IPS-18a (cell line): Measurements from ENCODE around the gene C3orf22.

Experiments
- H3K27ac ChIP-seq: one replicate; pipeline ENCODE4 v1.5.1; 2013; ENCODE audit warnings: low read length
- H3K27me3 ChIP-seq: one replicate; pipeline ENCODE4 v1.6.1; 2013; ENCODE audit warnings: mild to moderate bottlenecking, low read length; ENCODE audit not compliant: control insufficient read depth, insufficient read depth
- H3K36me3 ChIP-seq: one replicate; pipeline ENCODE4 v1.6.1; 2013; ENCODE audit warnings: low read depth, low read length; ENCODE audit not compliant: control insufficient read depth
- H3K4me1 ChIP-seq: one replicate; pipeline ENCODE4 v1.6.1; 2013; ENCODE audit warnings: low read depth, low read length; ENCODE audit not compliant: control insufficient read depth
- H3K4me3 ChIP-seq: one replicate; pipeline ENCODE4 v1.5.1; 2013; ENCODE audit warnings: low read length
- H3K9ac ChIP-seq: one replicate; pipeline ENCODE4 v1.6.1; 2013; ENCODE audit warnings: mild to moderate bottlenecking, low read length, moderate library complexity
- H3K9me3 ChIP-seq: one replicate; pipeline ENCODE4 v1.6.1; 2013; ENCODE audit warnings: low read depth, low read length; ENCODE audit not compliant: control insufficient read depth

The C3orf22 gene

GRCh38 chr3:126573492-126574117 lies 14.9 kb upstream of the C3orf22 start:
- H3K9me3 ChIP-seq: no peaks in the 10 kb centered on the region
- H3K36me3 ChIP-seq: no peaks in the 10 kb centered on the region
- H3K27me3 ChIP-seq: no peaks in the 10 kb centered on the region
- H3K9ac ChIP-seq: no peak overlapping the region
- H3K27ac ChIP-seq: no peak overlapping the region
- no peak overlapping the region for H3K4me3 ChIP-seq
- no peaks in the 10 kb centered on the region for H3K4me1 ChIP-seq

DNA sequence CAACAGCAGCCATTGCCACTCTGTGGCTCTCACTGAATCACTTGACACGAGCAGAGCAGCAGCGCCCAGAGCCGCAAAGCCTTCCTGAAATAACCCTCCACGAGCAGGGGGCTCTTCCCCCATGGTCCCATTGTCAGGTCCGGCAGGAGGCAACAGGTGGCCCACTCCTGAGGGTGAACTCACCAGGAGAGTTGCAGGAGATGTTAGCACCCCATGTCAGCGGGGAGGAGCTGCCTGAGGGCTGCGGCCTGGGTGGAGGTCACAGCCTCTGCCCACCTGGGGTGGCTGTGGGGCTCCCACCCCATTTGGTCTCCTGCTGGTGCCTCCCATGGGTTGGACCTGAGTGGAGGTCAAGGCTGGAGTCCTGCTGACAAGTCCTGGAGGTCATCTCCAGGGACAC lies 12.3 kb upstream of the C3orf22 start:
- Histone ChIP-seq H3K9me3 (no peaks in the 10 kb centered on the region), H3K9ac (no peak overlapping the region), H3K4me1 (no peaks in the 10 kb centered on the region), H3K4me3 (no peak overlapping the region), H3K27ac (no peak overlapping the region), H3K27me3 (no peaks in the 10 kb centered on the region), H3K36me3 (no peaks in the 10 kb centered on the region)

DNA sequence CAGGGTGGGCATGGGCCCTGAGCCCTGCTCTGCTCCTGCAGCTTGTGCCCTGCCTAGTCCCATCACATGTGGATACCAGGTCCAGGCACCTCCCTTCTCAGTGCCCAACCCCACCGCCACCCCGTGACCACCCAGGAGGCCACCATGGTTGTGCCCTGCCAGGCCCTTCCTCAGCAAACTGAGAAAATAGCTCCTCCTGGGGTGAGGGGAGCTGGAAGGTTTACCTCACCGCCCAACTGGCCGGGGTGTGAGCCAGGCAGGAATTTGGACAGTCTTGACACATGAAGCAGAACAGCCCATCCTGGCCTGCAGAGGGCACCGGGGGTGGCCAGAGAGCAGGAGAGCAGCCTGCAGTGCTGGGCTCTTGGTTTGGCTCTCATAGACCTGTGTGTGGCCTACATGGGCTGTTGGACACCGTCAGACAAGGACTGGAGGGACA lies 11.4 kb upstream of the C3orf22 start:
- no peak overlapping the region for H3K9ac ChIP-seq
- no peak overlapping the region for H3K4me3 ChIP-seq
- H3K4me1 ChIP-seq: no peaks in the 10 kb centered on the region
- H3K27ac ChIP-seq: no peak overlapping the region
- H3K36me3 ChIP-seq: no peaks in the 10 kb centered on the region
- no peaks in the 10 kb centered on the region for H3K27me3 ChIP-seq
- no peaks in the 10 kb centered on the region for H3K9me3 ChIP-seq

- Histone ChIP-seq H3K4me1 (no peaks in the 10 kb centered on the region), H3K4me3 (no peak overlapping the region), H3K9me3 (no peaks in the 10 kb centered on the region), H3K27ac (no peak overlapping the region), H3K36me3 (no peaks in the 10 kb centered on the region), H3K9ac (no peak overlapping the region), H3K27me3 (no peaks in the 10 kb centered on the region)
Observed at GRCh38 chr3:126569390-126569975, 10.8 kb upstream of the C3orf22 start.

DNA sequence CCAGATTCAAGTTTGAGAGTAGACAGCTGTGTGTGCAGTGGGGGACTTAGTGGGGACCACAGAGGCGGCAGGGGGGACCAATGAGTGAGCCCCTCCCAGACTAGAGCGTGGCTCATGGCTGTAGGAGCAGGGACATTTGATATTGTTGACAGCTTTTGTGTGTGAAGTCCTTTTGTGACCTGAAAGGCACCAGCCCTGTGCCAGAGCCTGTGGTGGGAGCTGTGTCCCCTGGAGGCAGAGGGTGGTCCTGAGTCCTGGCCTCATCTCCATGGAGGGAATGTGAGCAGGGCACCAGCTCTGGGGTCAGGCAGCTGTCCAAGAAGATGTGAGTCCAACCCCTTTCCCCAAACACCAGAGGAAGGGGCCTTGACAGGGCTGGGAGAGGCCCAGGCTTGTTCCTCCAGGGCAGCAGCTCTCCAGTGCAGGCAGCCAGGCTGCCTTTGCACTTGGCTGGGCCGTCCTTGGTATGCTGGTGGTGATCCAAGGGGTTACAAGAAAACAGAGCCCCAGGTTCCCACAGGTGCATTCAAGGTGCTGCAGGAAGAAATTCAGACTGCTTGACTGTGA lies 10.1 kb upstream of the C3orf22 start:
- Histone ChIP-seq H3K27ac (no peak overlapping the region), H3K4me1 (no peaks in the 10 kb centered on the region), H3K4me3 (no peak overlapping the region), H3K9ac (no peak overlapping the region), H3K27me3 (no peaks in the 10 kb centered on the region), H3K36me3 (no peaks in the 10 kb centered on the region), H3K9me3 (no peaks in the 10 kb centered on the region)

DNA sequence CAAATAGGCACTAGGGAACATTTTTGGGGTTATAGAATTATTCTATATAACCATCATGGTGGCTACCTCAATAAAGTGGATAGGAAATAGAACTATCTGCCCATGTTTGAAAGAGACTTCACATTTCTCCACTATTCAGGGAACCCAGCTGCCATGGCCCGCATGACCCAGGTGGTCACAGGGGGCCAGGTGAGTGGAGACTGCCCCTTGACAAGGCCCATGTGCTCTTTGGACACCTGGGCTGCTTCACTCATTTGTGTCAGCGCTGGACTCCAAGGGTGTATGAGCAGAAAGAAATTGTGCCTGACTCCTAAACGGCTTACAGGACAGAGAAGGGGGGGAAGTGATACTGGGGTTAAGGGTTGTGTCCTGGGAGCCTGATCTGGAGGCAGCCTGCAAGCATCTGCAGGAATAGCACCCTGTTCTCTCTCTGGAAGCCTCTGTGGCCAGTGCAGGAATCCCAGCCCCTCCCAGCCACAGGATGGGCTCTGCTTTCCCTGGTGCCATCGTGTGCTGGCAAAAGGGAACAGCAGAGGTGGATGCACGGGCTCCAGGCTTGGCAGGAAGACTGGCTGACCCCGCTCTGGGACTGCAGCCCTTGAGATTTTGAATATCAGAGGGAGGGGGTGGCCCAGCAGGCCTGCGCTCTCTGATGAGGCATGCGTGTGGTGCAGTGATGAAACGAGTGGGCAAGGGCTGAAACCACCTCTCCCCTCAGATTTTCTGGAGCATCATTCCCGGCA lies 9.1 kb upstream of the C3orf22 start:
- Histone ChIP-seq H3K27ac (no peak overlapping the region), H3K36me3 (no peaks in the 10 kb centered on the region), H3K4me1 (no peaks in the 10 kb centered on the region), H3K9me3 (no peaks in the 10 kb centered on the region), H3K27me3 (no peaks in the 10 kb centered on the region), H3K4me3 (no peak overlapping the region), H3K9ac (no peak overlapping the region)

GRCh38 chr3:126562737-126563276 lies 4.1 kb upstream of the C3orf22 start:
- Histone ChIP-seq H3K27ac (no peak overlapping the region), H3K9ac (no peak overlapping the region), H3K27me3 (no peaks in the 10 kb centered on the region), H3K4me1 (no peaks in the 10 kb centered on the region), H3K4me3 (no peak overlapping the region), H3K36me3 (no peaks in the 10 kb centered on the region), H3K9me3 (no peaks in the 10 kb centered on the region)

DNA sequence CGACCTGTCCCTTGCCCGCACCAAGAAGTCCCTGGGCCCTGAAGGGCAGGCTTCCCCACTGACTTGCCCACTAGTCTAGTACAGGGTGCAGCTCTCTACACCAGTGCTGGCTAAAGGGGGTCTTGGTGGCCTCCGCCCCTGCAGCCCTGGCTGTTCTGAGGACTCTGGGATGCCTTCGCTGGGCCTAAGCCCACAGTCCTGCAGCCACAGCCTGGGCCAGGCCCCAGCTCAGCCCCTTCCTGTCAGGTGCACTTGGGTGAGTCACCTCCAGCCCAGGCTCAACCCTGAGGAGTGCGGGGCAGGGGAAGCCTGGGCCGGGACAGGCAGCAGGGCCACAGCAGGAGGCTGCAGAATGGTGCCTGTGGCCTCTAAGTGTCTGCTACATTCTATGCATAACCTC lies 971 bp downstream of the C3orf22 start:
- H3K4me3 ChIP-seq: no peak overlapping the region
- H3K9ac ChIP-seq: no peak overlapping the region
- H3K4me1 ChIP-seq: no peaks in the 10 kb centered on the region
- no peaks in the 10 kb centered on the region for H3K36me3 ChIP-seq
- no peaks in the 10 kb centered on the region for H3K9me3 ChIP-seq
- H3K27me3 ChIP-seq: no peaks in the 10 kb centered on the region
- no peak overlapping the region for H3K27ac ChIP-seq

DNA sequence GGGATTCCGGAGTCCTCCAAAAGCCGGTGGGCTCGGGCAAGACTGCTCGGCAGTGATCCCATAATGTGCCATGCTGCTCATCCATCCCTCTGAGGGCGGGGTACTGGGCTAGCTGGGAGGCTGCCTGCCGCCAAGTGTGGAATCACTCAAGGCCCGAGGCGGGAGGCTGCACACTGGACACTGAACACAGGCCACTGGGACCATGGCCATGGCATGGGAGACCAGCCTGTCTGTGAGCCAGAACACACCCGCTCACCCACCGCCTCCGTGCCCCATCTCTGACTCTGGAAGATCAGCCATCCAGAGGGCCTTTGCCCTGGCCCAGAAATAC lies 1.4 kb downstream of the C3orf22 start:
- Histone ChIP-seq H3K36me3 (no peaks in the 10 kb centered on the region), H3K4me3 (no peak overlapping the region), H3K27me3 (no peaks in the 10 kb centered on the region), H3K27ac (no peak overlapping the region), H3K4me1 (no peaks in the 10 kb centered on the region), H3K9me3 (no peaks in the 10 kb centered on the region), H3K9ac (no peak overlapping the region)

- no peaks in the 10 kb centered on the region for H3K9me3 ChIP-seq
- H3K4me3 ChIP-seq: no peak overlapping the region
- no peaks in the 10 kb centered on the region for H3K36me3 ChIP-seq
- H3K9ac ChIP-seq: no peak overlapping the region
- H3K27ac ChIP-seq: no peak overlapping the region
- H3K27me3 ChIP-seq: no peaks in the 10 kb centered on the region
- no peaks in the 10 kb centered on the region for H3K4me1 ChIP-seq
Observed at GRCh38 chr3:126556637-126557414, 1.9 kb downstream of the C3orf22 start.
